DMS79 treated with DMSO at 0.1 percent for 48 hours (cell line): ENCODE results near the gene INO80C.
"Not testable (repeated sequence)": the region's sequence is repeated elsewhere in the genome, so short reads cannot be mapped to it uniquely, and the experiment has no call there.

Experiments used
- DNase-seq: peaks from one replicate; lab custom pipeline; 2025; lab: John Stamatoyannopoulos, UW

Gene INO80C

GRCh38 chr18:35459997-35460396 lies 37.8 kb downstream of the INO80C start:
- DNase-seq: no peak

DNA sequence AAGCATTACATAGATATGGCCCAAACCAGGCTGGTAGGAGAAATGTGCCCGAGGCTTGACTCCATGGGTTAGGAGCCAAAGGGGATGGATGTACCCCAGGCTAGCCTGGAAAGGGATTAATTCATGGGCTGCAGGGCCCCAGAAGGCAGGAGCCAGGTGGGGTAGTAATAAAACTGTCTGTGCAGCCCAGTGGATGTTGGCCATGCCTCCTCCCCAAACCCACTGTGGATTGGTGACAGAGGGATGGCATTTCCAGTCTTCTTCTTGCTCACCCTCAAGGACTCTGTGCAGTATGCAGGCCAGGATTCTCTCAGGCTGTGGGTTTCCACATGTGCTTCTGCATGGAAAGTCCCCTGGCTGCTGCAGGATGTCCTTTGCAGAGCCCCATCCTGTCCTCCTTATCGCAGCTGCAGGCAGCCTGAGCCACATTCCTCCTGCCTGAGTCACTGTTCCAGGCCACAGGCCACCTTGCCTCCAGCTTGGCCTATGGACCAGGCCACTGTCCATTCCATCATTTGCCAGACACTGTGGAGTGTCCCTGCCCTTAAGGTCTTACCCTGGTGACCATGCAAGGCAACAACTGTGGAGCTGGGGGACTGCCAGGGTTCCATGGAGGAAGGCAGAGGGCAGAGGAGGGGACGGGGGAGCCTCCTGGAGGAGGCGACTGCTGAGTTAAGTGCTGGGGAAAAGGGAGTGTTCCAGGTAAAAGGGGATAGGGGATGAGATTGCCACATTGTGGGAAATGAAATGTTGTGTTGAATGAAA lies 38.9 kb downstream of the INO80C start:
- DNase-seq: no peak

GRCh38 chr18:35458271-35458670 lies 39.5 kb downstream of the INO80C start:
- DNase-seq: no peak

DNA sequence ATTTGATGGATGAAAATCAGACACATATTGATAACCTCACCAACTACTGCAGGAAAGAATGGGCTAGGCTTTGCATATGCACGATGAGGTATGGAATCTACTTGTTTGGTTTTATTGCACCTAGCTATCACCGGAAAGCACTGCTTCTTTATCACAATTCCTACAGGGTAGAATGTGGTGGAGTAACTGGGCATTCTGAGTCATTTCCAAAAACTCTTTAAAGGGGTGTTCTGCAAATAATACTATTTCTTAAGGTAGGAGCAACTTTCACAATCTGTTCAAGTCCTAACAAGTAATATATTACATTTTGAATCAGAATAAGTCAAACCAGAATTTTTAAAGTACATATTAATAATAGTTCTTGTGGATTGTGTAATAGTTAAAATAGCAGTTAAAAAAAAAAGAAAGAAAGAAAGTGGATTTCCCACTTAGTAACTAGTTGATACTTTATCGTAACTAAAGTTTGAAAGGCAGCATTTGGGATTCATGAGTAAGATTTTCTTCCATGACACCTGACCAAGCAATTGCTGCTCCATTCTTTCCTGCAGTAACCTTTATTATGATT lies 40.5 kb downstream of the INO80C start:
- DNase-seq: no peak

DNA sequence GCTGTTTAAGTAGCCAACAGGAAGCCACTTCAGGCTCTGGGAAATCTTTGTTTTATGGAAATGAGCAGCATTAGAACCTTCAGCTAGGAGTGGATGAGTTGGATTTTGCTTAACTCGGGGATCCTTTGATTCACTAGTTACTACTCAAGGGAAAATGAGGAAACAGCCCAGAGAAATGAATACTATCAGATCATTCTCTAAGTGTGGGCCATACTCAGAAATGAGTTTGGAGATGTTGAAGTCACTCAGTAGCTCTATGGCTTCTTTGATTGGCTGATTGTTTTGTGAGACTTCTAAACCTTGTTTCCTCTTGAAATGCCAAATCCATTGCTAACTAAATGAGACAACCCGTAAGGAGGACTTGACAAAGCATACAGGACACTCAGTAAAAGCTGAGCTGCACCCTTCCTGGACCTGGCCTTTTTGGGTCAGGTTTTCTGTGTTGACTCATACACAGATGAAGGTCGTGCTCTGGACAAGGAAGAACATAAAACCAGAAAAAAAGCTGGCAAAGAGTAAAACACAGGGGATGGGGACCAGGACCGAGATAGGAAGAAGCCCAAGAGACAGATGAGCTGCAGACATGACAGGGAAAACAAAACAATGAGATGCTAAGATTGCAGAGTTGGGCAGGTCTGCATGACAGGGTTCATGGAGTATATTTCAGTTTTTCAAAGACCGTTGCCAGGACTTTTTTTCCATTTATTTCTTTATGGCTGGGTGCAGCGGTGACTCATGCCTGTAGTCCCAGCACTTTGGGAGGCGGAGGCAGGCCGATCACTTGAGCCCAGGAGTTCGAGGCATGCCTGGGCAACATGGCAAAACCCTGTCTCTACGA lies 41.6 kb downstream of the INO80C start:
- no peak for DNase-seq

DNA sequence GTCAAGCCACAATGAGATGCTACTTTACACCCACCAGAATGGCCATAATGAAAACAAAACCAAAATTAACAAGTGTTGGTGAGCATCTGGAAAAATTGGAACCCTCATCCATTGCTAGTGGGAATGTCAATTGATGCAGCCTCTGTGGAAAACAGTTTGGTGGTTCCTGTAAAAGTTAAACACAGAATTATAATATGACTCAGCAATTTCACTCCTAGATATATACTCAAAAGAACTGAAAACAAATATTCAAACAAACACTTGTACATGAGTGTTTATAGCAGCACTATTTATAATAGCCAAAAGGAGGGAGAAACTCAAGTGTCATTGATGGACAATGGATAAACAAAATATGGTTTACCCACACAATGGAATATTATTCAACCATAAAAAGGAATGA lies 43.0 kb downstream of the INO80C start:
- no peak for DNase-seq

DNA sequence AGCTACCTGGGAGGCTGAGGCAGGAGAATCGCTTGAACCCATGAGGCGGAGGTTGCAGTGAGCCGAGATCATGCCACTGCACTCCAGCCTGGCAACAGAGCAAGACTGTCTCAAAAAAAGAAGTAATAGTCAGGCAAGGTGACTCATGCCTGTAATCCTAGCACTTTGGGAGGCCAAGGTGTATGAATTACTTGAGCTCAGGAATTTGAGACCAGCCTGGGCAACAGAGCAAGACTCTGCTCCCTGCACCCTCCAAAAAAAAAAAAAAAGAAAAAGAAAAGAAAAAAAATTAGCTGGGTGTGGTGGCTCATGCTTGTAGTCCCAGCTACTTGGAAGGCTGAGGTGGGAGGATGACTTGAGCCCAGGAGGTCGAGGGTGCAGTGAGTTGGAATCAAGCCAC lies 44.7 kb downstream of the INO80C start:
- not testable (repeated sequence) for DNase-seq

- DNase-seq: no peak
Measured at GRCh38 chr18:35451916-35452315, 45.8 kb downstream of the INO80C start.

- DNase-seq: no peak
Measured at GRCh38 chr18:35451032-35451431, 46.7 kb downstream of the INO80C start.

GRCh38 chr18:35444636-35445035 lies 53.1 kb downstream of the INO80C start:
- DNase-seq: no peak

- DNase-seq: no peak
Measured at GRCh38 chr18:35443847-35444246, 53.9 kb downstream of the INO80C start.

GRCh38 chr18:35443434-35443833 lies 54.3 kb downstream of the INO80C start:
- DNase-seq: no peak

- no peak for DNase-seq
Measured at GRCh38 chr18:35442701-35443100, 55.1 kb downstream of the INO80C start.

DNA sequence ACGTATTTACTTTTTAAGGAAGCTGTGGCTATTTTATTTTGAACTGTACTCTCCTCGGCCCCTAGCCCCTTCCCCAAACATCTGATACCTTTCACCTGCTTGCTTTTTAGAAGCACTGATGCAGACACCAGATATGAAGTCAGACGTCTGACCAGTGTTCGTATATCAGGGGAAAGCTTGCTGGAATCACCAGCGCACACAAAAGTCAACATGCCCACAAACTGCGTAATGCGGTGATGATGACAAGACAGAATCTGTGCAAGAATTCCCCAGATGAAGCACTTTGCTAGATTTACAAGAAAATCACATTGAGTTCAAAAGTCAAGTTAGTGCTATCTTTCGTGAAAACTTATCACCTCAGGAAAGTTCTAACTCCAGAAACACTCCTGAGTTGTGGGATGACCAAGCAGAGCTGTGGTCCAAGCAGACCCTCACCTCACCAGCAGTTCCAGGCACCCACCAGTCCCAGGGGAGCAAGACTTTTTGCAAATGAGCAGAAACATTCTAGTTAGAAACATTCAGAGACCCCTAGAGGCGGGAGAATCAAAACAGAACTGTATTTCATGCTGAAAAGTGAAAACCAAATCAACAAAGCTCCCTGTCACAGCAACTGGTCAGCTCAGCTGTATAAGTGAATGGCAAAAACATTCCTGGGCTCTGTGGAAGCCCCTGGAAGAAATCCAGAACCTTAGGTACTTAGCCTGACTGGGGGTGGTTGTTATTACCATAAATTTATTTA lies 55.7 kb downstream of the INO80C start:
- no peak for DNase-seq

- no peak for DNase-seq
Measured at GRCh38 chr18:35438480-35439234, 59.1 kb downstream of the INO80C start.

DNA sequence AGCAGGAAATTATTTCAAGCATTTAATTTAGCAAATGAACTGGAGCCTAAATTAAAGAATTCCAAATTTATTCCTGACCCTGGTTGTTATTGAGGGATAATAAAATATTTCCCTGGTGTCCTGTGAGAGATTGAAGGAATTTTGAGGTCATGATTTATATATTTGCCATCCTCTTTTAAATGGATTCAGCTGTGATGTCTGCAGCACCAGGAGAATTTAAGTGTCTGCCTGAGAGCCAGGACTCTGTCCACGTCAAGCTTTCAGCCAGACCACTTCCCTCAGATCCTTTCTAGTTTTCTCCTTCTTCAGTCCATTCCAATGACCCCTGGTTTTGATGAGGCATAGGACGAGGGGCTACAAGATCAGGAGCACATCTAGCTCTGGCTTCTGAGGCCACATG lies 59.9 kb downstream of the INO80C start:
- DNase-seq: no peak

GRCh38 chr18:35436076-35436649 lies 61.6 kb downstream of the INO80C start:
- DNase-seq: no peak

- no peak for DNase-seq
Measured at GRCh38 chr18:35435401-35435800, 62.4 kb downstream of the INO80C start.

GRCh38 chr18:35432565-35433001 lies 65.2 kb downstream of the INO80C start:
- no peak for DNase-seq

DNA sequence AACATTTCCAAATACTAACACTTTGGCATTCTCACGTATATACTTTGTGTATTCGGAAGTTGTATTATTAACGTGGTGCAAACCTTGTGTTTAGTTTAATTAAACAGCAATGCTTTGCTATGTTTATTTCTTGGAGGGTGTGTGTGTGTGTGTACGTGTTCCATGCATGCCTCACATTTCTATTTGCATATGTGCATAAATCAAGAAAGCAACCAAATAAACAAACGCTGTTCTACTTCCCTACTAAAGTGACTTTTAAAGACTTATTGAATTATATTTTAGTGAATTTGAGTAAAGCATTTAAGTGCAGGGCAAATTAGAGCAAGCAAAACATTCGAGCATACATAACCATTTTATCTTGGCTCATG lies 66.4 kb downstream of the INO80C start:
- no peak for DNase-seq

DNA sequence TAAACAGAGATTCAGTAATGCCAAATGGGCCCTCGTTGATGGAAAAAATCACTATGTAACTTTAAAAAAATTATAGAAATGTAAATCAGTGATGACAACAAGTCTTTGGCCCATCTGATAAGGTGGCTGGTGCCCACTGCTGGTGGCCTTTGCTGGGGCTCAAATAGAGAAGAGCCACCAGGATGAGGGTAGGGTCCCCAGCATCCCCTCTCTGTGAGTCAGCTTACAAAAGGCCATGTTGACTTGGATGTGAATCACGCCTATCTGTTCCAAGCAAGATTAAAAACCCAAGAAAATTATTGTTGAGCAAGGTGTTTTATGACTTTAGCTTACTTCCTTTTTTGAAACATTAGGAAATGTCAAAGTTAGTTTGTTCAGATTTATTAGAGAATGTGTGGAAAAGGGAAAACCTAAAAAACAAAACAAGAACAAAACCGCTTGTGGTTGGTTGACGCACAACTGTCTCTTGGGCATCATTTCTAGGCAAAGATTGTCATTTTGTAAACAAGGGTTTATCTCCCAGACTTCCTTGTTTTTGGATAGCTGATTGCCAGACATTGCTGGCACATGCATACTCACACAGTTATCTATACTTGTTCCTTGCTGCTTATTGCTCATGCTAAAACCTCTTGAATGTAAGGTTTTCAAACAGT lies 66.9 kb downstream of the INO80C start:
- DNase-seq: no peak
